Measurements from ENCODE around the gene TRRAP.

Gene TRRAP

DNA sequence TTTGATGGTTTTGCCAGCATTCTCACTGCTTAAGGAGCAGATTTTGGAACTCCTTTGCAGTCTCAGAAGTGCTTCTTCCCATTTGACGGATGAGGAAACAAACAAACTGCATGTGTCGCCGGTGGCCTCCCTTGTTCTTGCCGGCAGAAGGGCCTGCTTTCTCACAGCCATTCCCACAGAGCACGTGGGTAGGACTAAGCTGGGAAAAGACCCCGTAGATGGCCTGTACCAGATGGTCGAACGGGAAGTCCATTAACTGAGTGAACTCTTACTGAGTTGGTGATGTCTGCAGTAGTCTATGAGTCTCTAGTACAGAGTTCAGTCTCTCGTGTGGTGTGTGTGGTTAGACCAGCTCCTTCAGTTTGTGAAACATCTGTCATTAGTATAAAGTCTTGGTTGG, 131.9 kb downstream of the TRRAP start:
- H3K4me3 ChIP-seq (ENCODE audit: low read depth, low read length), result no peak overlapping the region
- H3K9me3 ChIP-seq (ENCODE audit: control insufficient read depth, insufficient read depth, low read depth, low read length), result no peaks in the 10 kb centered on the region
- TF ChIP-seq RBAK (tag by site-specific recombination; IDR thresholded peaks at IDR 0.05) (no peak), ZNF423 (tag by site-specific recombination; IDR thresholded peaks at IDR 0.05) (no peak), ZNF785 (tag by site-specific recombination; IDR thresholded peaks at IDR 0.05) (no peak), ZNF48 (tag by site-specific recombination; IDR thresholded peaks at IDR 0.05) (no peak), ZNF10 (tag by site-specific recombination; IDR thresholded peaks at IDR 0.05) (no peak), ZNF692 (tag by site-specific recombination; IDR thresholded peaks at IDR 0.05) (no peak), ZSCAN16 (tag by site-specific recombination; IDR thresholded peaks at IDR 0.05) (no peak), ZNF350 (tag by site-specific recombination; IDR thresholded peaks at IDR 0.05) (no peak), ZNF433 (tag by site-specific recombination; IDR thresholded peaks at IDR 0.05; ENCODE audit: low read depth) (no peak)
- TF ChIP-seq, protein P1, sequence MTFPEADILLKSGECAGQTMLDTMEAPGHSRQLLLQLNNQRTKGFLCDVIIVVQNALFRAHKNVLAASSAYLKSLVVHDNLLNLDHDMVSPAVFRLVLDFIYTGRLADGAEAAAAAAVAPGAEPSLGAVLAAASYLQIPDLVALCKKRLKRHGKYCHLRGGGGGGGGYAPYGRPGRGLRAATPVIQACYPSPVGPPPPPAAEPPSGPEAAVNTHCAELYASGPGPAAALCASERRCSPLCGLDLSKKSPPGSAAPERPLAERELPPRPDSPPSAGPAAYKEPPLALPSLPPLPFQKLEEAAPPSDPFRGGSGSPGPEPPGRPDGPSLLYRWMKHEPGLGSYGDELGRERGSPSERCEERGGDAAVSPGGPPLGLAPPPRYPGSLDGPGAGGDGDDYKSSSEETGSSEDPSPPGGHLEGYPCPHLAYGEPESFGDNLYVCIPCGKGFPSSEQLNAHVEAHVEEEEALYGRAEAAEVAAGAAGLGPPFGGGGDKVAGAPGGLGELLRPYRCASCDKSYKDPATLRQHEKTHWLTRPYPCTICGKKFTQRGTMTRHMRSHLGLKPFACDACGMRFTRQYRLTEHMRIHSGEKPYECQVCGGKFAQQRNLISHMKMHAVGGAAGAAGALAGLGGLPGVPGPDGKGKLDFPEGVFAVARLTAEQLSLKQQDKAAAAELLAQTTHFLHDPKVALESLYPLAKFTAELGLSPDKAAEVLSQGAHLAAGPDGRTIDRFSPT (tag by site-specific recombination; IDR thresholded peaks at IDR 0.05), result no peak
- H3K36me3 ChIP-seq (ENCODE audit: control insufficient read depth in 2 of 2, insufficient read depth in 1 of 2, low read length in 2 of 2), result peaks cover 21 to 91% of the 10 kb centered on the region in 2 experiments
- ChIA-PET POLR2A (no interaction called here), CTCF (interaction anchor here (0.6 kb wide), 1 partner anchor 14 kb away, joined by 3 read pairs; no protein-coding TSS in a partner anchor)
- H3K27ac ChIP-seq (ENCODE audit: extremely low read depth, low read depth, low read length), result no peak overlapping the region
- H3K4me1 ChIP-seq (ENCODE audit: control insufficient read depth, insufficient read depth, low read length), result no peaks in the 10 kb centered on the region

DNA sequence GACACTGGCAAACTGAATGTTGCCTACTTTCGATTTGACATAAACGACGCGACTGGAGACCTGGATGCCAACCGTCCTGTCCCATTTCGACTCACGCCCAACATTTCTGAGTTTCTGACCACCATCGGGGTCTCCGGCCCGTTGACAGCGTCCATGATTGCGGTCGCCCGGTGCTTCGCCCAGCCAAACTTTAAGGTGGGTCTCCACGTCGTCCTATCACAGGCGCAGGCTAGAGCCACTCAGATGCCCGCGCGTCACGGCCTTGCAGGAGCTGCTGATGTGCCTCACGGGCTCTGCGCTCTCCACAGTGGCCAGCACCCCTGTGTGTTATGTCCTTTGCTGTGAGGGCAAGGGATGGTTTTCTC, 133.0 kb downstream of the TRRAP start:
- no peaks in the 10 kb centered on the region for H3K4me1 ChIP-seq (ENCODE audit: control insufficient read depth, insufficient read depth, low read length)
- no peak overlapping the region for H3K4me3 ChIP-seq (ENCODE audit: low read depth, low read length)
- H3K9me3 ChIP-seq (ENCODE audit: control insufficient read depth, insufficient read depth, low read depth, low read length), result no peaks in the 10 kb centered on the region
- peaks cover 23 to 86% of the 10 kb centered on the region in 2 experiments for H3K36me3 ChIP-seq (ENCODE audit: control insufficient read depth in 2 of 2, insufficient read depth in 1 of 2, low read length in 2 of 2)
- TF ChIP-seq ZFP37 (tag by site-specific recombination; IDR thresholded peaks at IDR 0.05) (no peak), KLF9 (tag by site-specific recombination; IDR thresholded peaks at IDR 0.05; ENCODE audit: low read depth) (no peak), ZNF133 (tag by site-specific recombination; IDR thresholded peaks at IDR 0.05) (no peak), ZNF707 (tag by site-specific recombination; IDR thresholded peaks at IDR 0.05) (no peak), ZNF146 (tag by site-specific recombination; IDR thresholded peaks at IDR 0.05) (no peak), ZBTB44 (tag by site-specific recombination; IDR thresholded peaks at IDR 0.05) (no peak), ZNF2 (tag by site-specific recombination; IDR thresholded peaks at IDR 0.05) (no peak), ZNF175 (tag by site-specific recombination; IDR thresholded peaks at IDR 0.05) (no peak), ZNF76 (tag by site-specific recombination; IDR thresholded peaks at IDR 0.05; ENCODE audit: borderline replicate concordance, low read depth) (no peak), PBX3 (CRISPR knock-in tag; IDR thresholded peaks at IDR 0.05) (no peak), ZNF701 (tag by site-specific recombination; IDR thresholded peaks at IDR 0.05) (no peak), ZNF610 (tag by site-specific recombination; IDR thresholded peaks at IDR 0.05; ENCODE audit: borderline replicate concordance) (no peak), ZNF324 (tag by site-specific recombination; IDR thresholded peaks at IDR 0.05) (no peak)
- TF ChIP-seq, protein P2, sequence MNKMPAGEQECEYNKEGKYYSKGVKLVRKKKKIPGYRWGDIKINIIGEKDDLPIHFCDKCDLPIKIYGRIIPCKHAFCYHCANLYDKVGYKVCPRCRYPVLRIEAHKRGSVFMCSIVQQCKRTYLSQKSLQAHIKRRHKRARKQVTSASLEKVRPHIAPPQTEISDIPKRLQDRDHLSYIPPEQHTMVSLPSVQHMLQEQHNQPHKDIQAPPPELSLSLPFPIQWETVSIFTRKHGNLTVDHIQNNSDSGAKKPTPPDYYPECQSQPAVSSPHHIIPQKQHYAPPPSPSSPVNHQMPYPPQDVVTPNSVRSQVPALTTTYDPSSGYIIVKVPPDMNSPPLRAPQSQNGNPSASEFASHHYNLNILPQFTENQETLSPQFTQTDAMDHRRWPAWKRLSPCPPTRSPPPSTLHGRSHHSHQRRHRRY (tag by site-specific recombination; IDR thresholded peaks at IDR 0.05), result no peak
- TF ChIP-seq, protein P3, sequence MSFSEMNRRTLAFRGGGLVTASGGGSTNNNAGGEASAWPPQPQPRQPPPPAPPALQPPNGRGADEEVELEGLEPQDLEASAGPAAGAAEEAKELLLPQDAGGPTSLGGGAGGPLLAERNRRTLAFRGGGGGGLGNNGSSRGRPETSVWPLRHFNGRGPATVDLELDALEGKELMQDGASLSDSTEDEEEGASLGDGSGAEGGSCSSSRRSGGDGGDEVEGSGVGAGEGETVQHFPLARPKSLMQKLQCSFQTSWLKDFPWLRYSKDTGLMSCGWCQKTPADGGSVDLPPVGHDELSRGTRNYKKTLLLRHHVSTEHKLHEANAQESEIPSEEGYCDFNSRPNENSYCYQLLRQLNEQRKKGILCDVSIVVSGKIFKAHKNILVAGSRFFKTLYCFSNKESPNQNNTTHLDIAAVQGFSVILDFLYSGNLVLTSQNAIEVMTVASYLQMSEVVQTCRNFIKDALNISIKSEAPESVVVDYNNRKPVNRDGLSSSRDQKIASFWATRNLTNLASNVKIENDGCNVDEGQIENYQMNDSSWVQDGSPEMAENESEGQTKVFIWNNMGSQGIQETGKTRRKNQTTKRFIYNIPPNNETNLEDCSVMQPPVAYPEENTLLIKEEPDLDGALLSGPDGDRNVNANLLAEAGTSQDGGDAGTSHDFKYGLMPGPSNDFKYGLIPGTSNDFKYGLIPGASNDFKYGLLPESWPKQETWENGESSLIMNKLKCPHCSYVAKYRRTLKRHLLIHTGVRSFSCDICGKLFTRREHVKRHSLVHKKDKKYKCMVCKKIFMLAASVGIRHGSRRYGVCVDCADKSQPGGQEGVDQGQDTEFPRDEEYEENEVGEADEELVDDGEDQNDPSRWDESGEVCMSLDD (tag by site-specific recombination; IDR thresholded peaks at IDR 0.05), result no peak
- POLR2A ChIA-PET, result no interaction called here
- CTCF ChIA-PET, result no interaction called here
- no peak overlapping the region for H3K27ac ChIP-seq (ENCODE audit: extremely low read depth, low read depth, low read length)

All from HEK293 (cell line).